ENCODE results near the gene SELENOO. TPM values are rescaled to one million over a fixed set of nuclear protein-coding genes. Genes with fewer than 3 reads are reported as not detected.

The SELENOO gene
- total and polyA plus RNA-seq, 2 of the 13 experiments (the other 11 are each of a cell fraction or from before 2014, with no cell fraction given) = 14.4 to 19.0 TPM

- TF ChIP-seq ARID3A (IDR thresholded peaks at IDR 0.05; ENCODE audit: low read depth, low read length) (no peak), ZMYM4 (CRISPR knock-in tag; IDR thresholded peaks at IDR 0.05) (0 out of 2 replicates have a peak, but pooled peaks have one; percentile 42), PRPF4 (IDR thresholded peaks at IDR 0.05; ENCODE audit: low read depth, low read length, poor library complexity, severe bottlenecking) (no peak), SPEN (CRISPR knock-in tag; IDR thresholded peaks at IDR 0.05; ENCODE audit: low read depth) (peak; percentile 70; the same call in 1 of the 2 replicates), EED (CRISPR knock-in tag; IDR thresholded peaks at IDR 0.05) (peak; percentile 32; the same call in 1 of the 2 replicates), CBFB (CRISPR knock-in tag; IDR thresholded peaks at IDR 0.05) (peak; percentile 18; the same call in 1 of the 2 replicates), ZNF253 (CRISPR knock-in tag; IDR thresholded peaks at IDR 0.05; ENCODE audit: borderline replicate concordance) (0 out of 2 replicates have a peak, but pooled peaks have one; percentile 63), SP4 (CRISPR knock-in tag; IDR thresholded peaks at IDR 0.05) (peak; percentile 81), ZNF207 (IDR thresholded peaks at IDR 0.05; ENCODE audit: borderline replicate concordance) (no peak), ZNF607 (CRISPR knock-in tag; IDR thresholded peaks at IDR 0.05; ENCODE audit: borderline replicate concordance) (peak; percentile 41; the same call in 1 of the 2 replicates), ZNF598 (CRISPR knock-in tag; IDR thresholded peaks at IDR 0.05; ENCODE audit: borderline replicate concordance) (0 out of 2 replicates have a peak, but pooled peaks have one; percentile 16), ZNF644 (CRISPR knock-in tag; IDR thresholded peaks at IDR 0.05; ENCODE audit: low read depth) (no peak), HNRNPLL (IDR thresholded peaks at IDR 0.05; ENCODE audit: low read depth, low read length, poor library complexity, severe bottlenecking) (peak; percentile 56), ZNF224 (CRISPR knock-in tag; IDR thresholded peaks at IDR 0.05) (peak; percentile 75; the same call in 1 of the 2 replicates), FOXO4 (CRISPR knock-in tag; conservative IDR thresholded peaks at IDR 0.05) (0 out of 2 replicates have a peak, but pooled peaks have one; percentile 44), EEA1 (CRISPR knock-in tag; IDR thresholded peaks at IDR 0.05; ENCODE audit: borderline replicate concordance) (peak; percentile 82; the same call in 1 of the 2 replicates), RAD21 (CRISPR knock-in tag; IDR thresholded peaks at IDR 0.05) (peak; percentile 60), IRF9 (CRISPR knock-in tag; IDR thresholded peaks at IDR 0.05; ENCODE audit: borderline replicate concordance) (peak; percentile 72; the same call in 1 of the 2 replicates), ZFX (CRISPR knock-in tag; IDR thresholded peaks at IDR 0.05; ENCODE audit: low read depth) (peak; percentile 85), MYC (CRISPR knock-in tag; IDR thresholded peaks at IDR 0.05; ENCODE audit: borderline replicate concordance) (no peak), KLF15 (CRISPR knock-in tag; IDR thresholded peaks at IDR 0.05; ENCODE audit: borderline replicate concordance) (0 out of 2 replicates have a peak, but pooled peaks have one; percentile 31), E2F5 (CRISPR knock-in tag; conservative IDR thresholded peaks at IDR 0.05) (0 out of 2 replicates have a peak, but pooled peaks have one; percentile 27), RBFOX2 (IDR thresholded peaks at IDR 0.05; ENCODE audit: low read depth, low read length) (peak; percentile 89), ZFP37 (CRISPR knock-in tag; IDR thresholded peaks at IDR 0.05; ENCODE audit: borderline replicate concordance) (no peak)
Observed at GRCh38 chr22:50250555-50251476, 50.0 kb downstream of the SELENOO start, which contains the start of gene HDAC10 (continued).

Data from HepG2 (cell line).